ENCODE data around the gene IFNLR1.

DNA sequence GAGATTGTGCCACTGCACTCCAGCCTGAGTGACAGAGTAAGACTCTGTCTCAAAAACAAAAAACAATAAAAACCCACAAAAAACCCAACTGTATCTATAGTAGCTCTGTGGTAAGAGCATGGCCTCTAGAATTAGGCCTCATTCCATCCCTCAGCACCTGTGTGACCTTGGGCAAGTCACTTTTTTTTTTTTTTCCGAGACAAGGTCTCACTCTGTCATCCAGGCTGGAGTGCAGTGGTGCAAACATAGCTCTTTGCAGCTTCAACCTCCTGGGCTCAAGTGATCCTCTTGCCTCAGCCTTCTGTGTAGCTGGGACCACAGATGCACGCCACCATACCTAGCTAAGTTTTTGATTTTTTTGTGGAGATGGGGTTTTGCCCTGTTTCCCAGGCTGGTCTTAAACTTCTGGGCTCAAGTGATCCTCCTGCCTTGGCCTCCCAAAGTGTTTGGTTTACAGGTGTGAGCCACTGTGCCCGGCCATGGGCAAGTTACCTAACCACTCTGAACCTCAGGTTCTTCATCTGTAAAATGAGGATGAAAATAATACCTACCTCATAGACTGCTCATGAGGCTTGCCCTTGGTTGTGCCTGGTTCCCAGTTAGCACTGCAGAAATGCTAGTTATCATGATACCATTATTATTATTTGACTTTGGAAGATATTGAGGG, 59.8 kb downstream of the IFNLR1 start:
- TF ChIP-seq, protein P1, sequence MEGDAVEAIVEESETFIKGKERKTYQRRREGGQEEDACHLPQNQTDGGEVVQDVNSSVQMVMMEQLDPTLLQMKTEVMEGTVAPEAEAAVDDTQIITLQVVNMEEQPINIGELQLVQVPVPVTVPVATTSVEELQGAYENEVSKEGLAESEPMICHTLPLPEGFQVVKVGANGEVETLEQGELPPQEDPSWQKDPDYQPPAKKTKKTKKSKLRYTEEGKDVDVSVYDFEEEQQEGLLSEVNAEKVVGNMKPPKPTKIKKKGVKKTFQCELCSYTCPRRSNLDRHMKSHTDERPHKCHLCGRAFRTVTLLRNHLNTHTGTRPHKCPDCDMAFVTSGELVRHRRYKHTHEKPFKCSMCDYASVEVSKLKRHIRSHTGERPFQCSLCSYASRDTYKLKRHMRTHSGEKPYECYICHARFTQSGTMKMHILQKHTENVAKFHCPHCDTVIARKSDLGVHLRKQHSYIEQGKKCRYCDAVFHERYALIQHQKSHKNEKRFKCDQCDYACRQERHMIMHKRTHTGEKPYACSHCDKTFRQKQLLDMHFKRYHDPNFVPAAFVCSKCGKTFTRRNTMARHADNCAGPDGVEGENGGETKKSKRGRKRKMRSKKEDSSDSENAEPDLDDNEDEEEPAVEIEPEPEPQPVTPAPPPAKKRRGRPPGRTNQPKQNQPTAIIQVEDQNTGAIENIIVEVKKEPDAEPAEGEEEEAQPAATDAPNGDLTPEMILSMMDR (IDR thresholded peaks at IDR 0.05) = no peak
- no peak for TF ChIP-seq POLR2A (IDR thresholded peaks at IDR 0.05)

Data from esophagus squamous epithelium (tissue), 4 donors.